Lower leg skin (tissue), 4 donors: Measurements from ENCODE around the gene MUS81. TPM values are rescaled to one million over a fixed set of nuclear protein-coding genes. Genes with fewer than 3 reads are reported as not detected.

Experiments
- DNase-seq, 2 donors: peaks; one replicate each; pipeline ENCODE4 v3.0.0-alpha.2; 2019; ENCODE audit warnings: low spot score in 2 of 2
- H3K4me3 ChIP-seq: fragments of 200-600 bp; sonication (generic); 2 replicates; pipeline ENCODE4 v1.5.1; 2017; ENCODE audit warnings: mild to moderate bottlenecking, low read depth; ENCODE audit not compliant: poor library complexity, severe bottlenecking
- CTCF ChIP-seq, 3 donors: fragments of 450-650 bp; IDR thresholded peaks; one replicate each; pipeline ENCODE4 v1.5.1; 2016; ENCODE audit warnings: antibody characterized with exemption in 3 of 3, mild to moderate bottlenecking in 3 of 3, moderate library complexity in 2 of 3
- POLR2A ChIP-seq, 2 donors: fragments of 450-650 bp; IDR thresholded peaks; one replicate each; pipeline ENCODE4 v1.6.1; 2016 to 2017; ENCODE audit warnings: antibody characterized with exemption in 2 of 2, mild to moderate bottlenecking in 1 of 2, moderate library complexity in 1 of 2
- WGBS, 2 donors: methylation state at CpG; one replicate each; pipeline ENCODE4 v1.1.5; 2018; 5-methylcytosine and 5-hydroxymethylcytosine counted together
- intact Hi-C: fragments of 100-400 bp; cut with DNase I; formaldehyde crosslinking; loops from one replicate; pipeline ENCODE4 v1.15.0; 2023; ENCODE audit warnings: low total_unique reads
- total RNA-seq, 4 donors: library from RNA; depleted of rRNA; stranded (reverse); fragments of >200 nt; gene quantifications; one replicate each; pipeline ENCODE4 v1.1.0, GENCODE V29; 2016

Gene MUS81
- total RNA-seq, 4 donors from 2014 or later: 29.3 to 38.1 (median 37.1) TPM

- no peak for TF ChIP-seq POLR2A (IDR thresholded peaks at IDR 0.05)
- DNase-seq: no peak
- H3K4me3 ChIP-seq: no peak overlapping the region
- intact Hi-C loops: no loop called here
- WGBS, 2 donors: 23 to 37% methylated on average over 4 of the region's 4 CpGs
Observed at GRCh38 chr11:65912845-65913244, 52.6 kb downstream of the MUS81 start.

- intact Hi-C loops: no loop called here
- WGBS, 2 donors: 34 to 36% methylated on average over 10 of the region's 10 CpGs
- no peak overlapping the region for H3K4me3 ChIP-seq
- no peak for DNase-seq
- TF ChIP-seq CTCF (IDR thresholded peaks at IDR 0.05): no peak
- no peak for TF ChIP-seq POLR2A (IDR thresholded peaks at IDR 0.05)
Observed at GRCh38 chr11:65915101-65915820, 55.0 kb downstream of the MUS81 start.

- DNase-seq: peak; percentile 86 to 98
- no peak for TF ChIP-seq POLR2A (IDR thresholded peaks at IDR 0.05)
- no peak for TF ChIP-seq CTCF (IDR thresholded peaks at IDR 0.05)
- 2 to 16% methylated on average over 8 to 13 of the region's 13 CpGs for WGBS, 2 donors
- H3K4me3 ChIP-seq: no peak overlapping the region
- intact Hi-C loops: no loop called here
Observed at GRCh38 chr11:65915821-65916251, 55.6 kb downstream of the MUS81 start.

Other genes starting within 250 kb of the MUS81 start
- 10 to 100 TPM; 31.6 to 40.0 (median 39.1) TPM for gene MAP3K11, start 246.2 kb upstream of the MUS81 start, total RNA-seq
- 10 to 100 TPM; 24.1 to 44.1 (median 34.4) TPM for gene PCNX3, start 244.7 kb upstream of the MUS81 start, total RNA-seq
- 10 to 100 TPM; 25.3 to 34.4 (median 28.6) TPM for gene SIPA1, start 222.3 kb upstream of the MUS81 start, total RNA-seq
- gene RELA, start 197.5 kb upstream of the MUS81 start, total RNA-seq: 10 to 100 TPM; 61.9 to 73.5 (median 67.5) TPM
- gene KAT5, start 148.2 kb upstream of the MUS81 start, total RNA-seq: 10 to 100 TPM; 68.9 to 96.0 (median 85.7) TPM
- 10 to 100 TPM; 29.7 to 73.7 (median 57.4) TPM for gene RNASEH2C, start 139.6 kb upstream of the MUS81 start, total RNA-seq
- 10 to 100 TPM; 32.2 to 44.3 (median 39.7) TPM for gene AP5B1, start 79.5 kb upstream of the MUS81 start, total RNA-seq
- 100 to 1,000 TPM in 2 of 4 donors, 10 to 100 TPM in 2; 74.8 to 159 (median 105) TPM for gene OVOL1, start 73.4 kb upstream of the MUS81 start, total RNA-seq
- gene SNX32, start 26.5 kb upstream of the MUS81 start, total RNA-seq: under 1 TPM; 0.21 to 0.99 (median 0.67) TPM
- 100 to 1,000 TPM; 417 to 706 (median 504) TPM for gene CFL1, start 2.3 kb upstream of the MUS81 start, total RNA-seq
- gene EFEMP2, start 12.4 kb downstream of the MUS81 start, total RNA-seq: 10 to 100 TPM; 12.0 to 29.8 (median 16.3) TPM
- gene CTSW, start 19.4 kb downstream of the MUS81 start, total RNA-seq: under 1 TPM in 3 of 4 donors, not detected in 1; 0.29 to 0.55 (median 0.29) TPM
- 100 to 1,000 TPM in 2 of 4 donors, 10 to 100 TPM in 2; 69.4 to 103 (median 86.2) TPM for gene FIBP, start 28.0 kb downstream of the MUS81 start, total RNA-seq
- gene CCDC85B, start 30.2 kb downstream of the MUS81 start, total RNA-seq: 10 to 100 TPM; 44.9 to 61.0 (median 53.1) TPM
- 1 to 10 TPM; 2.4 to 7.5 (median 5.3) TPM for gene FOSL1, start 40.0 kb downstream of the MUS81 start, total RNA-seq
- gene C11orf68, start 58.6 kb downstream of the MUS81 start, total RNA-seq: 10 to 100 TPM; 21.2 to 32.8 (median 26.5) TPM
- 100 to 1,000 TPM in 2 of 4 donors, 10 to 100 TPM in 2; 81.5 to 152 (median 107) TPM for gene DRAP1, start 59.0 kb downstream of the MUS81 start, total RNA-seq
- not detected for gene TSGA10IP, start 85.0 kb downstream of the MUS81 start, total RNA-seq
- gene SART1, start 101.3 kb downstream of the MUS81 start, total RNA-seq: 10 to 100 TPM; 35.0 to 73.5 (median 55.4) TPM
- gene EIF1AD, start 141.7 kb downstream of the MUS81 start, total RNA-seq: 10 to 100 TPM; 48.3 to 66.0 (median 57.2) TPM
- gene BANF1, start 142.1 kb downstream of the MUS81 start, total RNA-seq: 10 to 100 TPM; 29.3 to 41.0 (median 36.1) TPM
- gene CST6, start 151.6 kb downstream of the MUS81 start, total RNA-seq: 1,000 to 10,000 TPM in 3 of 4 donors, 100 to 1,000 TPM in 1; 734 to 2,600 (median 1,315) TPM
- gene CATSPER1, start 166.0 kb downstream of the MUS81 start, total RNA-seq: not detected
- not detected for gene GAL3ST3, start 188.7 kb downstream of the MUS81 start, total RNA-seq
- gene SF3B2, start 191.9 kb downstream of the MUS81 start, total RNA-seq: 100 to 1,000 TPM in 3 of 4 donors, 10 to 100 TPM in 1; 94.3 to 160 (median 114) TPM
- 10 to 100 TPM; 26.7 to 41.1 (median 32.4) TPM for gene PACS1, start 209.8 kb downstream of the MUS81 start, total RNA-seq